RKO (cell line): ENCODE results near the gene CNBD2.
"Not testable (repeated sequence)": the region's sequence is repeated elsewhere in the genome, so short reads cannot be mapped to it uniquely, and the experiment has no call there.

Experiments
- DNase-seq: peaks from one replicate; pipeline ENCODE4 v3.0.0-alpha.2; 2016; ENCODE audit warnings: low spot score

CNBD2 gene

GRCh38 chr20:36063916-36064657 is 95.7 kb downstream of the CNBD2 start:
- no peak for DNase-seq

GRCh38 chr20:36064658-36065426 is 96.5 kb downstream of the CNBD2 start:
- DNase-seq = peak; percentile 91

GRCh38 chr20:36065427-36065998 is 97.1 kb downstream of the CNBD2 start:
- no peak for DNase-seq

- DNase-seq = no peak
These were observed 98.4 kb downstream of the CNBD2 start for GRCh38 chr20:36066777-36067176.

- not testable (repeated sequence) for DNase-seq
These were observed 100.1 kb downstream of the CNBD2 start for GRCh38 chr20:36068526-36068925.

GRCh38 chr20:36070451-36070850 is 102.1 kb downstream of the CNBD2 start:
- DNase-seq = no peak

- no peak for DNase-seq
These were observed 103.5 kb downstream of the CNBD2 start for GRCh38 chr20:36071848-36072247.

- DNase-seq = no peak
These were observed 106.6 kb downstream of the CNBD2 start for GRCh38 chr20:36074983-36075382.

- not testable (repeated sequence) for DNase-seq
These were observed 109.4 kb downstream of the CNBD2 start for GRCh38 chr20:36077762-36078161.

- DNase-seq = no peak
These were observed 111.1 kb downstream of the CNBD2 start for GRCh38 chr20:36079486-36079885.

- peak; percentile 55 for DNase-seq
These were observed 111.6 kb downstream of the CNBD2 start for GRCh38 chr20:36079984-36080383.
